H1 (cell line): ENCODE data around the gene ZNRF2. TPM values are rescaled to one million over a fixed set of nuclear protein-coding genes. Genes with fewer than 3 reads are reported as not detected.

Experiments used
- ASH2L ChIP-seq: fragments of 200-600, 300-600 bp; sonication (generic); IDR thresholded peaks from one replicate; pipeline ENCODE4 v1.7.1; 2017; ENCODE audit warnings: low read length
- EP300 ChIP-seq, 2 experiments: IDR thresholded peaks; 1 replicate in 1 of 2; 2 replicates in 1 of 2; pipeline ENCODE4 v1.6.1; 2011 to 2012; ENCODE audit warnings: low read depth in 2 of 2, low read length in 2 of 2, mild to moderate bottlenecking in 2 of 2, borderline replicate concordance in 1 of 2, inconsistent platforms in 1 of 2, moderate library complexity in 1 of 2
- PHF8 ChIP-seq: fragments of 200-600 bp; sonication (generic); conservative IDR thresholded peaks from 2 replicates; pipeline ENCODE4 v1.7.1; 2012; ENCODE audit warnings: low read depth, mild to moderate bottlenecking, inconsistent platforms, low read length, moderate library complexity
- POLR2AphosphoS5 ChIP-seq: IDR thresholded peaks from 2 replicates; pipeline ENCODE4 v1.6.1; 2011; ENCODE audit warnings: low read depth, low read length
- SRF ChIP-seq: IDR thresholded peaks from 2 replicates; pipeline ENCODE4 v1.6.1; 2011; ENCODE audit warnings: mild to moderate bottlenecking, low read depth, low read length, moderate library complexity
- polyA plus RNA-seq, 7 experiments: library from polyadenylated mRNA; depleted of rRNA in 3 of 7; stranded (reverse) in 5 of 7; unstranded in 2 of 7; fragments of >200 nt in 5 of 7; fragments of 200-250 nt in 2 of 7; gene quantifications; 1 replicate in 5 of 7; 2 replicates in 1 of 7; 4 replicates in 1 of 7; pipeline versions ENCODE4 v1.2.1 to v1.2.3, GENCODE V29; 2011 to 2013; ENCODE audit warnings: missing spikeins in 2 of 7, mixed read lengths in 2 of 7
- total RNA-seq: library from RNA; stranded (reverse); fragmentation: NEBNext Ultra II Directional; extraction: Animal tissue kit (Norgen Biotek cat#: 25700); gene quantifications from 2 replicates; pipeline ENCODE4 v1.2.1, GENCODE V29; 2021
- TF ChIP-seq, protein P1 (sequence below): fragments of 300-600 bp; sonication (generic); IDR thresholded peaks from 2 replicates; pipeline ENCODE4 v1.7.1; 2012; ENCODE audit warnings: low read length, moderate library complexity, mild to moderate bottlenecking, inconsistent platforms; ENCODE audit not compliant: insufficient replicate concordance

ZNRF2 gene
- total and polyA plus RNA-seq, 2 of the 8 experiments (the other 6 are each of a cell fraction or from before 2014, with no cell fraction given), result 2.9 to 16.2 TPM

DNA sequence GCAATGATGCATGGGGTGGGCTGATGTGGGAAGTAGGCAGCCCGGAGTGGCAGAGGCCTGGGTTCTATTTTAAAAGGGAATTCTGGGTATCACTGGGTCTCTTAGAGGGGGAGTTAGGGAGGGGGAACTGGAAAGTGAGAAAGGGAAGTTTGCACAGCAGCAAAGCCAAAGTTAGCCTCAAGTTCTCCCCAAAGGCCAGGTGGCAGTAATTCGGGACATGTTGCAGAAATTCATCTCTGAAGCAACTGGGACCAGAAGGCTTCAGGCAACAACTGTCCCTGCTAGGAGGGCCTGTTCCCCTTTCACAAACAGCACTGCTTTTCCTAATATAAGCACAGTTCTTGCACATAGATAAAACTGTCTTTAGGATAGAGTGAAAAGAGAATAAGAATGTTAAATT, 126.8 kb downstream of the ZNRF2 start (continued):
- TF ChIP-seq, protein P1, sequence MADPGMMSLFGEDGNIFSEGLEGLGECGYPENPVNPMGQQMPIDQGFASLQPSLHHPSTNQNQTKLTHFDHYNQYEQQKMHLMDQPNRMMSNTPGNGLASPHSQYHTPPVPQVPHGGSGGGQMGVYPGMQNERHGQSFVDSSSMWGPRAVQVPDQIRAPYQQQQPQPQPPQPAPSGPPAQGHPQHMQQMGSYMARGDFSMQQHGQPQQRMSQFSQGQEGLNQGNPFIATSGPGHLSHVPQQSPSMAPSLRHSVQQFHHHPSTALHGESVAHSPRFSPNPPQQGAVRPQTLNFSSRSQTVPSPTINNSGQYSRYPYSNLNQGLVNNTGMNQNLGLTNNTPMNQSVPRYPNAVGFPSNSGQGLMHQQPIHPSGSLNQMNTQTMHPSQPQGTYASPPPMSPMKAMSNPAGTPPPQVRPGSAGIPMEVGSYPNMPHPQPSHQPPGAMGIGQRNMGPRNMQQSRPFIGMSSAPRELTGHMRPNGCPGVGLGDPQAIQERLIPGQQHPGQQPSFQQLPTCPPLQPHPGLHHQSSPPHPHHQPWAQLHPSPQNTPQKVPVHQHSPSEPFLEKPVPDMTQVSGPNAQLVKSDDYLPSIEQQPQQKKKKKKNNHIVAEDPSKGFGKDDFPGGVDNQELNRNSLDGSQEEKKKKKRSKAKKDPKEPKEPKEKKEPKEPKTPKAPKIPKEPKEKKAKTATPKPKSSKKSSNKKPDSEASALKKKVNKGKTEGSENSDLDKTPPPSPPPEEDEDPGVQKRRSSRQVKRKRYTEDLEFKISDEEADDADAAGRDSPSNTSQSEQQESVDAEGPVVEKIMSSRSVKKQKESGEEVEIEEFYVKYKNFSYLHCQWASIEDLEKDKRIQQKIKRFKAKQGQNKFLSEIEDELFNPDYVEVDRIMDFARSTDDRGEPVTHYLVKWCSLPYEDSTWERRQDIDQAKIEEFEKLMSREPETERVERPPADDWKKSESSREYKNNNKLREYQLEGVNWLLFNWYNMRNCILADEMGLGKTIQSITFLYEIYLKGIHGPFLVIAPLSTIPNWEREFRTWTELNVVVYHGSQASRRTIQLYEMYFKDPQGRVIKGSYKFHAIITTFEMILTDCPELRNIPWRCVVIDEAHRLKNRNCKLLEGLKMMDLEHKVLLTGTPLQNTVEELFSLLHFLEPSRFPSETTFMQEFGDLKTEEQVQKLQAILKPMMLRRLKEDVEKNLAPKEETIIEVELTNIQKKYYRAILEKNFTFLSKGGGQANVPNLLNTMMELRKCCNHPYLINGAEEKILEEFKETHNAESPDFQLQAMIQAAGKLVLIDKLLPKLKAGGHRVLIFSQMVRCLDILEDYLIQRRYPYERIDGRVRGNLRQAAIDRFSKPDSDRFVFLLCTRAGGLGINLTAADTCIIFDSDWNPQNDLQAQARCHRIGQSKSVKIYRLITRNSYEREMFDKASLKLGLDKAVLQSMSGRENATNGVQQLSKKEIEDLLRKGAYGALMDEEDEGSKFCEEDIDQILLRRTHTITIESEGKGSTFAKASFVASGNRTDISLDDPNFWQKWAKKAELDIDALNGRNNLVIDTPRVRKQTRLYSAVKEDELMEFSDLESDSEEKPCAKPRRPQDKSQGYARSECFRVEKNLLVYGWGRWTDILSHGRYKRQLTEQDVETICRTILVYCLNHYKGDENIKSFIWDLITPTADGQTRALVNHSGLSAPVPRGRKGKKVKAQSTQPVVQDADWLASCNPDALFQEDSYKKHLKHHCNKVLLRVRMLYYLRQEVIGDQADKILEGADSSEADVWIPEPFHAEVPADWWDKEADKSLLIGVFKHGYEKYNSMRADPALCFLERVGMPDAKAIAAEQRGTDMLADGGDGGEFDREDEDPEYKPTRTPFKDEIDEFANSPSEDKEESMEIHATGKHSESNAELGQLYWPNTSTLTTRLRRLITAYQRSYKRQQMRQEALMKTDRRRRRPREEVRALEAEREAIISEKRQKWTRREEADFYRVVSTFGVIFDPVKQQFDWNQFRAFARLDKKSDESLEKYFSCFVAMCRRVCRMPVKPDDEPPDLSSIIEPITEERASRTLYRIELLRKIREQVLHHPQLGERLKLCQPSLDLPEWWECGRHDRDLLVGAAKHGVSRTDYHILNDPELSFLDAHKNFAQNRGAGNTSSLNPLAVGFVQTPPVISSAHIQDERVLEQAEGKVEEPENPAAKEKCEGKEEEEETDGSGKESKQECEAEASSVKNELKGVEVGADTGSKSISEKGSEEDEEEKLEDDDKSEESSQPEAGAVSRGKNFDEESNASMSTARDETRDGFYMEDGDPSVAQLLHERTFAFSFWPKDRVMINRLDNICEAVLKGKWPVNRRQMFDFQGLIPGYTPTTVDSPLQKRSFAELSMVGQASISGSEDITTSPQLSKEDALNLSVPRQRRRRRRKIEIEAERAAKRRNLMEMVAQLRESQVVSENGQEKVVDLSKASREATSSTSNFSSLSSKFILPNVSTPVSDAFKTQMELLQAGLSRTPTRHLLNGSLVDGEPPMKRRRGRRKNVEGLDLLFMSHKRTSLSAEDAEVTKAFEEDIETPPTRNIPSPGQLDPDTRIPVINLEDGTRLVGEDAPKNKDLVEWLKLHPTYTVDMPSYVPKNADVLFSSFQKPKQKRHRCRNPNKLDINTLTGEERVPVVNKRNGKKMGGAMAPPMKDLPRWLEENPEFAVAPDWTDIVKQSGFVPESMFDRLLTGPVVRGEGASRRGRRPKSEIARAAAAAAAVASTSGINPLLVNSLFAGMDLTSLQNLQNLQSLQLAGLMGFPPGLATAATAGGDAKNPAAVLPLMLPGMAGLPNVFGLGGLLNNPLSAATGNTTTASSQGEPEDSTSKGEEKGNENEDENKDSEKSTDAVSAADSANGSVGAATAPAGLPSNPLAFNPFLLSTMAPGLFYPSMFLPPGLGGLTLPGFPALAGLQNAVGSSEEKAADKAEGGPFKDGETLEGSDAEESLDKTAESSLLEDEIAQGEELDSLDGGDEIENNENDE, result no peak
- TF ChIP-seq PHF8 (no peak), EP300 (IDR thresholded peaks at IDR 0.05; ENCODE audit: borderline replicate concordance in 1 of 2, low read depth in 2 of 2, low read length in 2 of 2) (no peak), POLR2AphosphoS5 (no peak), SRF (no peak), ASH2L (no peak)
